Measurements from ENCODE around the gene SPAG9. TPM values are rescaled to one million over a fixed set of nuclear protein-coding genes. Genes with fewer than 3 reads are reported as not detected.

SPAG9 gene
- total RNA-seq, 1 donor from 2014 or later: 57.8 TPM

DNA sequence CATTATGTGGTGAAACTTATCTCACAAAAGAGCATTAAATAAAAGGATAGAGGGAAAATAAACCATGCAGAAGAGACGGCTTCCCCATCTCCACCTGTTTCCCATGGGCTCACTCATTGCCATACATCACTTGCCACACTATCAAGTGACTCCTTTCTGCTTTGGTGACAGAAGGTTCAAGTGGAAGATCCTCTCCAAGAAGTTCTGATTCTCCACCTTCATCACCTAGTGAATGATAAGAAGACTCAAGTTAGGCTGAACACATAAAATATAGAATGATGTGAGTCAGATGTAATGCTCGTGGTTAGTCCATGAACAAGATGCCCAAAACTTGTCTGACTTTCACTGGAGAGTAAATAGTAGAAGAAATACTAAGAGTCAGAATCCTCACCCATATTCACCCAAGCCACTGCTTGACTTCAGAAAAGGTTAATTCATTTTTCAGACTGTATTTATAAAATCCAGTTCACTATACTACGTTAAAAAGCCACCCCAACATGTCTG lies 154.5 kb downstream of the SPAG9 start:
- DNase-seq (ENCODE audit: low spot score): no peak
- intact Hi-C loops (cut with DNase I): no loop called here

DNA sequence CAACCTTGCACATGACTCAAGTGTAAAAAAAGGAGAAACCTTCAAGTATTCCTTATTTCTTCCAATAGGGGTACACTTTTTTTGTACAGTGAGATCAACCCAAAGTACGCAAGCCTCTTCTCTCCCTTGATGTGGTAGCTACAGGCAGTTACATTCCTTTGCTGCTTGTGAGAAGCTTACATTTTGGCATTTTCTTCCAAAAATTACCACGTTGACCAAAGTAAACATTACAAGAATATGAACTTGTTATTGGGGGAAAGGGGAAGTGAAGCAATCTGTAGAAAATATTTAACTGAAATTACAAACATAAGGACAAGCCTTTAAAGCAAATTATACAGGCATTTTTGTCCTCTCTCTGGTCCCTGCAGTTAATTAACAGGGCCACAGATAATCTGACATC lies 157.5 kb downstream of the SPAG9 start:
- no peak for DNase-seq (ENCODE audit: low spot score)

GRCh38 chr17:50961282-50962220 lies 159.1 kb downstream of the SPAG9 start:
- intact Hi-C loops (cut with DNase I): no loop called here
- DNase-seq (ENCODE audit: low spot score): no peak

More for the DNA sequence above, 157.5 kb downstream of the SPAG9 start:
- intact Hi-C loops (cut with DNase I): no loop called here

DNA sequence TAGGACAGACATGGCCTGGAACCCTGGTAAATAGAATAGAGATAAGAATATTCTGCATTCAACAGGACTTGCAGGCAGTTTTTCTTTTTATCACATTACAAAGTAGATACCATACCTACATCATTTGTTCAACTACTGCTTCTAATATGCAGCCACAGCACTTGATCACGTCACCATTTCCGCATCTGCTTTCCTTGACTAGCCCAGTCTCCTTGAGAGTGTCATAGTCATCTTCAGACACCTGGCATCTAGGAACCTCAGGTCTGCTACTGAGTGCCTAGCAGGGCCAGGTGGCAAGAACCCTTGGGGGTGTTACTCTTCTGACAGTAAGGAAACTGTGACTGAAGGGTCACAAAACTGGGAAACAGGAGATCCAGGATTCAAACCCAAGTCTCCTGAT lies 161.3 kb downstream of the SPAG9 start:
- no peak for DNase-seq (ENCODE audit: low spot score)
- intact Hi-C loops (cut with DNase I): loop anchor here (5.0 to 10.0 kb wide), 2 partner anchors 172 to 415 kb away; partner anchors contain the start of gene SPATA20

DNA sequence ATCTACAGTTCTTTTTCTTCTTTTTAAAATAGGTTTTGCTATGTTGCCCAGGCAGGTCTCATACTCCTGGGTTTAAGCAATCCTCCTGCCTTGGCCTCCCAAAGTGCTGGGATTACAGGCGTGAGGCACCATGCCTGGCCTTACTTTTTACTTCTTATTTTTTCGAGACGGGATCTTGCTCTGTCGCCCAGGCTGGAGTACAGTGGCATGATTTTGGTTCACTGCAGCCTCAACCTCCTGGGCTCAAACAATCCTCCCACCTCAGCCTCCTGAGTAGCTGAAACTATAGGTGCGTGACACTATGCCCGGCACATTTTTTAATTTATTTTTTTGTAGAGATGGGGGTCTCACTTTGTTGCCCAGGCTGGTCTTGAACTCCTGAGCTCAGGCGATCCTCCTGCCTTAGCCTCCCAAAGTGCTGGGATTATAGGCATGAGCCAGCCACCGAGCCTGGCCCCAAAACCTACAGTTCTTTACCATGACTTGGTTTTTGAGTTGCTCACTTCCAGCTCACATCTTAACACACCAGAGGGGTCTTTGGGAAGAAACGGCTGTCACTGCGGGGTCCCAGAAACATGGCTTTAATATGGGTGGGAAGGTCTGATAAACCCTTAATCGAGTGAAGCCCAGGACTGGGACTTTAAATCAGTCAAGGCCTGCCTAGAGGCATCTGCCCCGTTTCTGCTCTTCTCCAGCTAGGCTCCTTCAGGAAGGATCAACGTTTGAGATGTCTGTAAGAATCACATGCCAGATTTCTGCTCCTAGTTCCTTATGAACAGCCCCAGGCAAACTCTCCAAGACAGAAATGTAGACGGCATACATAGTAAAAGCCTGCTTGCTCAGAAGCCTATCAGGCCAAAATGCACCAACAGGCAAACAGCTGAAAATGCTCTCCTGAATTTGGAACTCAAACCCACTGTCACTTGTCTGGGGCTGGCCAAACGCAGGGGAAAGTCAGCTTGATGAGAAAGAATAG lies 162.8 kb downstream of the SPAG9 start:
- intact Hi-C loops (cut with DNase I): loop anchor here (5.0 to 10.0 kb wide), 2 partner anchors 171 to 413 kb away; partner anchors contain the start of gene SPATA20
- no peak for DNase-seq (ENCODE audit: low spot score)

GRCh38 chr17:50956750-50957523 lies 163.7 kb downstream of the SPAG9 start:
- no peak for DNase-seq (ENCODE audit: low spot score)
- intact Hi-C loops (cut with DNase I): loop anchor here (5.0 to 10.0 kb wide), 2 partner anchors 170 to 412 kb away; partner anchors contain the start of gene SPATA20

GRCh38 chr17:50956409-50956749 lies 164.3 kb downstream of the SPAG9 start:
- intact Hi-C loops (cut with DNase I): loop anchor here (5.0 to 10.0 kb wide), 2 partner anchors 169 to 412 kb away; partner anchors contain the start of gene SPATA20
- no peak for DNase-seq (ENCODE audit: low spot score)

DNA sequence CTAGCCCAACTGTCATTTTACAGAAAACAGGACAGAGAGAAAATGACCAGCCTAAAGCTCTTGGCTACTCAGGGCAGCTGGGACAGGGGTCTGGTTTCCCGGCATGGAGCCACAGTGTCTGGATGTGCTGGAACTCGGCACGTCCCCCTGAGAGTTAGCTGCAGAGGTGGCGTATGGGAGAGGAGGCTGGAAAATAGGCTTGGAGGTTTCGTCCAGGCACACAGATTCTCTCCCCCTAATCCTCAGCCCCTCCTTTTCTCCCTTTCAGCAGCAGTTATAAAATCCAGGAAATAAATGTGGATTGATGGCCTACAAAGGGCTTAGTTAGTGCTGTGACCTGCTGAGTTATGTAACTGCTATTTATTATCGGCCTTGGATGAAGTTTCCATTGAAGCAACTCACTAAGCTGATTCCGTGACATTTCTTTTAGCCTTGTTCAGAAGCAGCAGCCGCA lies 165.0 kb downstream of the SPAG9 start:
- intact Hi-C loops (cut with DNase I): loop anchor here (5.0 to 10.0 kb wide), 2 partner anchors 168 to 411 kb away; partner anchors contain the start of gene SPATA20
- no peak for DNase-seq (ENCODE audit: low spot score)

DNA sequence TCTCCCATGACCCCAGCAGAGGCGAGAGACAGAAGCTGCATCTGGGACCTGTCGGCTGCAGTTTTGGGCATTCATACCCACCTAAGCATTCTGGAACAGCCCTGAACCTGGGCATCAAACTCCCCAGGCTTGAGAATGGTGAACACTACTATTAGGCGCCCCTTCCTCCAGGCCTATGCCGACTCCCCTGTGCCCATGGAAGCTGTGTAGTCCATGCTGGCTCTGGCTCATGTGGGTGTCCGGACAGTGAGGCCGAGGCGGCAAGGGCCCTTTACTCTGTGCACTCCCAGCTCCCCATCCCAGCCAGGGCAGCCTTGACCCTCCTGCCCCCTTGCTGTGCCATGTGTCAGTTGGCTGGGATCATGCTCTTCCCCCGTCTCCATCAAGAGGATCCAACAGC lies 165.5 kb downstream of the SPAG9 start:
- intact Hi-C loops (cut with DNase I): loop anchor here (5.0 to 10.0 kb wide), 2 partner anchors 168 to 410 kb away; partner anchors contain the start of gene SPATA20
- DNase-seq (ENCODE audit: low spot score): no peak

GRCh38 chr17:50954641-50955121 lies 166.0 kb downstream of the SPAG9 start:
- intact Hi-C loops (cut with DNase I): loop anchor here (5.0 to 10.0 kb wide), 2 partner anchors 167 to 410 kb away; partner anchors contain the start of gene SPATA20

GRCh38 chr17:50953831-50954601 lies 166.7 kb downstream of the SPAG9 start:
- no peak for DNase-seq (ENCODE audit: low spot score)
- intact Hi-C loops (cut with DNase I): loop anchor here (10.0 kb wide), 1 partner anchor 409 kb away; the partner anchor contains the start of gene SPATA20

More at GRCh38 chr17:50954641-50955121, 166.0 kb downstream of the SPAG9 start:
- DNase-seq (ENCODE audit: low spot score): no peak

GRCh38 chr17:50953518-50953830 lies 167.2 kb downstream of the SPAG9 start:
- intact Hi-C loops (cut with DNase I): loop anchor here (10.0 kb wide), 1 partner anchor 409 kb away; the partner anchor contains the start of gene SPATA20
- DNase-seq (ENCODE audit: low spot score): peak; percentile 38

- peak; percentile 72 for DNase-seq (ENCODE audit: low spot score)
- intact Hi-C loops (cut with DNase I): loop anchor here (10.0 kb wide), 1 partner anchor 408 kb away; the partner anchor contains the start of gene SPATA20
These were observed 167.8 kb downstream of the SPAG9 start for GRCh38 chr17:50952889-50953288.

DNA sequence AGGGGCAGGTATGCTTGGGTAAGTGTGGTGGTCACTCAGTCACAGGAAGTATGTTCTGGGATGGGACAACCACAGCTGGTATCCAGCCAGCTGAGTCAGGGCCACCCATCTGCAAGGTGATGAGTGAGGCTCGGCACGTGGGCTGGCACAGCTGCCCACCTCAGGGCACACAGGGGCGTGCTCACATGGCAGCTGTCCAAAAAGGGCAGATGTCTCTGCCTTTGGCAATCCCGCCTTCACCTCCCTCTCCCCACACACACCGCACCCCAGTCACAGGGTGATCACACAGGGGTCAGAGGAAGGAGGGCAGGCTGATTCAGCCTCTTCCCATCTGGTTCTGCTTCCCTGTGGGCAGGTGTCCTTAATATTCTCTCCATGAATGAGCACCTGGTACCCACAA lies 168.7 kb downstream of the SPAG9 start:
- intact Hi-C loops (cut with DNase I): loop anchor here (10.0 kb wide), 1 partner anchor 407 kb away; the partner anchor contains the start of gene SPATA20
- DNase-seq (ENCODE audit: low spot score): no peak

DNA sequence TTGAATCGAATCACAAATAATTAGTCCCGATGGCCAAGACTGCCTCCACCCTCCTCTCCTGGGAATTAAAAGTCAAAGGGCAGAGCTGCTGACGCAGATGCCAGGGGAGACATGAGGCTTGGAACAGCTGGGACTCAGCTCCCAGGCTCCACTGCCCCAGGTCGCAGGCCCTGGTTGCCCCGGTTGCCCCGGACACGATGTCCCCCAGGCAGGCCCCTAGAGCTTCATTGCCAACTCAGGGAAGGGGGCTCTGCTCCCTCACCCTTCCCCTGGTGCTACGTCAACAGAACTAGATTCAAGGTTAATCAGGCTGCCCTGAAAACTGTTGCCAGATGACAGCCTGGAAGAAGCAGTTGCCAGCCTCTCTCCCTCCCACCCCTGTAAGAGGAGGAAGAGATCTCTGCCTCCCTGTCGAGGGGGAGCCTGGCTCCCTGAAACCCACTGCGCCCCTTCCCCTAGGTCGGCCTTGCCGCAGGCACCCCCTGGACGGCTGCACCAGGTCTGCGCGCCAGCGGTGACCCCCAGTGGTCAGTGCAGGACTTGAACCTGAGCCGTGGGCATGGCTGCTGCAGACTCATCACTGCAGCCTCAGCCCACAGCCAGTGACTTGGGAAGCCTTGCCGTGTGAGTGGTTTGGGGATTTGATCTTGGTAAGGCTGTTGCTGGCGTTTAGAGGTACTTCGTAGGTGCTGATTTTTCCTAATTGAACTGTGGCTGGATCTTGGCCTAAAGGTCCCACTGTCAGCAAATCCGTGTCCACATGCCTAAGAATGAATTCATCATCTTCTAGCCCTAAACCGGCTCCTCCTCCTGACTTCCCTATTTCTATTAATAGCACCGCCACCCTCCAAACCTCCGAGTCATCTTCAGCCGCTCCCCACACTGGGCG lies 170.4 kb downstream of the SPAG9 start:
- peak; percentile 91 for DNase-seq (ENCODE audit: low spot score)
- intact Hi-C loops (cut with DNase I): loop anchor here (2.0 to 10.0 kb wide), 3 partner anchors 85 to 405 kb away; partner anchors contain the start of gene SPATA20
